PC-3 (cell line): Measurements from ENCODE around the gene RFPL1. TPM values are rescaled to one million over a fixed set of nuclear protein-coding genes. Genes with fewer than 3 reads are reported as not detected.

ENCODE experiments used
- ATAC-seq: fragments of 200-7000 bp; cut with Tn5 transposase; 2 replicates; pipeline ENCODE4 v1.9.1; 2020; ENCODE audit warnings: mild to moderate bottlenecking, moderate library complexity
- BruUV-seq: library from RNA; stranded (reverse); fragments of 400-500 nt; replicated peaks from 2 replicates; lab custom pipeline; 2021; lab: Mats Ljungman, UMichigan
- CTCF ChIA-PET: fragments of 300-600 bp; sonication (Branson Sonifier 250); formaldehyde crosslinking; loops from one replicate; lab custom pipeline; 2022; ENCODE audit warnings: antibody characterized with exemption; lab: Charles Lee
- POLR2A ChIA-PET: fragments of 300-600 bp; sonication (Branson Sonifier 250); formaldehyde crosslinking; loops from one replicate; lab custom pipeline; 2022; ENCODE audit warnings: antibody characterized with exemption; ENCODE audit not compliant: unreplicated experiment; lab: Charles Lee
- DNase-seq: peaks from one replicate; pipeline ENCODE4 v3.0.0-alpha.2; 2015
- H2AFZ ChIP-seq: fragments of 300-600 bp; sonication (generic); 2 replicates; pipeline ENCODE4 v1.6.0; 2016; ENCODE audit warnings: antibody characterized with exemption, low read length
- H3F3A ChIP-seq: fragments of 300-600 bp; sonication (generic); one replicate; pipeline ENCODE4 v1.6.0; 2017; ENCODE audit warnings: antibody characterized with exemption, low read length, control low read depth, mild to moderate bottlenecking; ENCODE audit not compliant: unreplicated experiment
- H3K27ac ChIP-seq: fragments of 300-600 bp; sonication (generic); 2 replicates; pipeline ENCODE4 v1.5.1; 2016; ENCODE audit warnings: mild to moderate bottlenecking, low read length
- H3K27me3 ChIP-seq: fragments of 300-600 bp; sonication (generic); 2 replicates; pipeline ENCODE4 v1.6.1; 2016; ENCODE audit warnings: low read length, mixed read lengths
- H3K36me3 ChIP-seq: fragments of 300-600 bp; sonication (generic); 2 replicates; pipeline ENCODE4 v1.6.1; 2016; ENCODE audit warnings: low read depth, mixed run types, low read length, mixed read lengths
- H3K4me1 ChIP-seq: fragments of 300-600 bp; sonication (generic); 2 replicates; pipeline ENCODE4 v1.5.1; 2016; ENCODE audit warnings: low read length; ENCODE audit not compliant: insufficient read depth
- H3K4me2 ChIP-seq: fragments of 300-600 bp; sonication (generic); 2 replicates; pipeline ENCODE4 v1.6.0; 2016; ENCODE audit warnings: low read length
- H3K4me3 ChIP-seq: fragments of 300-600 bp; sonication (generic); 2 replicates; pipeline ENCODE4 v1.5.1; 2016; ENCODE audit warnings: mild to moderate bottlenecking, low read length, mixed read lengths
- H3K79me2 ChIP-seq: fragments of 300-600 bp; sonication (generic); 2 replicates; pipeline ENCODE4 v1.6.1; 2017; ENCODE audit warnings: low read length, mixed read lengths
- H3K9ac ChIP-seq: fragments of 300-600 bp; sonication (generic); 2 replicates; pipeline ENCODE4 v1.6.0; 2016; ENCODE audit warnings: mild to moderate bottlenecking, low read length
- H3K9me2 ChIP-seq: fragments of 300-600 bp; sonication (generic); replicated peaks from 2 replicates; pipeline ENCODE4 v1.6.1; 2016; ENCODE audit warnings: mixed run types, low read length, mixed read lengths
- H3K9me3 ChIP-seq: fragments of 300-600 bp; sonication (generic); 2 replicates; pipeline ENCODE4 v1.6.1; 2016; ENCODE audit warnings: low read length, mixed read lengths
- H4K20me1 ChIP-seq: fragments of 300-600 bp; sonication (generic); 2 replicates; pipeline ENCODE4 v1.6.1; 2016; ENCODE audit warnings: low read length, mixed read lengths
- EZH2 ChIP-seq: fragments of 300-600 bp; sonication (generic); IDR thresholded peaks from one replicate; pipeline ENCODE4 v1.6.1; 2017; ENCODE audit warnings: antibody characterized with exemption, mild to moderate bottlenecking, low read length; ENCODE audit not compliant: unreplicated experiment
- EZH2phosphoT487 ChIP-seq: fragments of 300-600 bp; sonication (generic); IDR thresholded peaks from 2 replicates; pipeline ENCODE4 v1.6.1; 2018; ENCODE audit warnings: mild to moderate bottlenecking, antibody characterized with exemption, low read length, borderline replicate concordance
- intact Hi-C: fragments of 100-400 bp; cut with micrococcal nuclease; formaldehyde crosslinking; loops from 2 replicates; pipeline ENCODE4 v1.9.0; 2023
- total RNA-seq: library from RNA; depleted of rRNA; stranded (reverse); fragments of >200 nt; gene quantifications from 2 replicates; pipeline ENCODE4 v1.2.3, GENCODE V29; 2014
- TF ChIP-seq, protein P1 (sequence below): fragments of 300-600 bp; sonication (generic); conservative IDR thresholded peaks from 2 replicates; pipeline ENCODE4 v1.5.1; 2017; ENCODE audit warnings: antibody characterized with exemption, low read depth, mild to moderate bottlenecking, low read length

RFPL1 gene
- total RNA-seq, 1 experiment from 2014 or later, result not detected

DNA sequence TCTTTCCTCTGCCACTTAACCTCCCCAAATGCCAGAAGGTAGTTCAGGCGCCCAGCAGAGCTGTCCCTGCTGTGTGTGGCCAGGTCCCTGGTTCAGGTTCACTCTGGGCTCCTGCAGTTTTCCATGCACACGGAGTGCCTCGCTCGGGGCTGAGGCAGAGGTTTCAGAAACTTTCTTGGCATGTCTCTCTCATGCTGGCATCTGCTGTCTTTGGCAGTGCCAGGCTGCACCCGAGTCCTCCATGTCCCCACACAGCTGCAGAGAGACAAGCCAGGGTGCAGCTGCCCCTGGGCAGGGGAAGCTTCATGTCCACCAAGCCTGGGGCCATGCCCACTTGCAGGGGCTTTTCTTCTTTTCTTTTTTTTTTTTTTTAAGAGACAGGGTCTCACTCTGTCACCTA, 34.6 kb downstream of the RFPL1 start:
- no peaks in the 10 kb centered on the region for H3K36me3 ChIP-seq
- no peak overlapping the region for H3K4me2 ChIP-seq
- ATAC-seq (no peak), DNase-seq (no peak)
- ChIA-PET POLR2A (interaction anchor here (0.6 kb wide), 1 partner anchor 8 kb away, joined by 3 read pairs; no protein-coding TSS in a partner anchor), CTCF (no interaction called here)
- H3K79me2 ChIP-seq, result no peaks in the 10 kb centered on the region
- no peak for TF ChIP-seq EZH2phosphoT487
- TF ChIP-seq, protein P1, sequence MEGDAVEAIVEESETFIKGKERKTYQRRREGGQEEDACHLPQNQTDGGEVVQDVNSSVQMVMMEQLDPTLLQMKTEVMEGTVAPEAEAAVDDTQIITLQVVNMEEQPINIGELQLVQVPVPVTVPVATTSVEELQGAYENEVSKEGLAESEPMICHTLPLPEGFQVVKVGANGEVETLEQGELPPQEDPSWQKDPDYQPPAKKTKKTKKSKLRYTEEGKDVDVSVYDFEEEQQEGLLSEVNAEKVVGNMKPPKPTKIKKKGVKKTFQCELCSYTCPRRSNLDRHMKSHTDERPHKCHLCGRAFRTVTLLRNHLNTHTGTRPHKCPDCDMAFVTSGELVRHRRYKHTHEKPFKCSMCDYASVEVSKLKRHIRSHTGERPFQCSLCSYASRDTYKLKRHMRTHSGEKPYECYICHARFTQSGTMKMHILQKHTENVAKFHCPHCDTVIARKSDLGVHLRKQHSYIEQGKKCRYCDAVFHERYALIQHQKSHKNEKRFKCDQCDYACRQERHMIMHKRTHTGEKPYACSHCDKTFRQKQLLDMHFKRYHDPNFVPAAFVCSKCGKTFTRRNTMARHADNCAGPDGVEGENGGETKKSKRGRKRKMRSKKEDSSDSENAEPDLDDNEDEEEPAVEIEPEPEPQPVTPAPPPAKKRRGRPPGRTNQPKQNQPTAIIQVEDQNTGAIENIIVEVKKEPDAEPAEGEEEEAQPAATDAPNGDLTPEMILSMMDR, result no peak
- TF ChIP-seq EZH2, result no peak
- no peaks in the 10 kb centered on the region for H3K27me3 ChIP-seq
- H2AFZ ChIP-seq, result no peak overlapping the region
- H3K4me3 ChIP-seq, result no peak overlapping the region
- no TSS peak for BruUV-seq
- H3K9me3 ChIP-seq, result no peaks in the 10 kb centered on the region
- H3K9me2 ChIP-seq, result no peaks in the 10 kb centered on the region
- H3K27ac ChIP-seq, result no peak overlapping the region
- H3F3A ChIP-seq, result no peaks in the 10 kb centered on the region
- no peak overlapping the region for H3K9ac ChIP-seq
- no peaks in the 10 kb centered on the region for H4K20me1 ChIP-seq
- H3K4me1 ChIP-seq, result no peaks in the 10 kb centered on the region
- intact Hi-C loops, result no loop called here

DNA sequence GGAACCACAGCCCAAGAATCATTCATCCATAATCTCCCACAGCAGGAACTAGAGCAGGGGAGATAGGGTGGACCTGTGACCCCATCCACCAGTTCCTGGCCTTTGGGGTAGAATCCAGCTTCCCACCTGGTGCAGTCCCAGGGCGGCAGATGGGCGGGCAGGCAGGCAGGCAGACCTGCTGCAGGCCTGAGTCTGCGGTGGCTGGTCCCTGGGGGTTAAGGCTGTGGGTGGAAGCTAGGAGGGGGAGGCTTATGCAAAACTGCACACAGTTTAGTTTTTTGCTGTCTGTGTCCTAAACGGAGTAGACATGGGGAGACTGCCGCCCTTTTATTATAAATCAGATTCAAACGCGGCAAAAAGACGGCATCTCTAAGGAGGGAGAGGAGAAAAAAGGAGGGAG, 37.2 kb downstream of the RFPL1 start:
- H2AFZ ChIP-seq, result no peak overlapping the region

DNA sequence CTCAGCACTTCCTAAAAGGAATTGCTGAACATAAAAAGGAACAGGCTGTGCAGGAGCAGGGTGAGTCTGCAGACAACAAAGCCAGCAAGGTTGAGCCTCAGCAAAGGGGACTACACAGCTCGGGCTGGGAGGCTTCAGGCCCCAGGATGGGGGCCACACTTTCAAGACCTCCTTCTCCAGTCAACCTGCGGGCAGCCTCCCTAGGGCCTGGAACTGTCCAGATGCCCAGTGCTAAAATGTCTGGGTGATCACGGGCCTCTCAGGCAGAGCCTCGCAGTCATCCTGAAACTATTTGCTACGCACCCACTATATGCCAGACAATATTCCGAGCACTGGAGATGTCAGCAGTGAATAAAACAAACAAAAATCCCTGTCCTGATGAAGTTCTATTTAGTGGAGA, 37.7 kb downstream of the RFPL1 start:
- H3K4me2 ChIP-seq, result no peak overlapping the region
- H4K20me1 ChIP-seq, result no peaks in the 10 kb centered on the region
- H3K9me3 ChIP-seq, result no peaks in the 10 kb centered on the region
- ChIA-PET POLR2A (no interaction called here), CTCF (no interaction called here)
- H3K9me2 ChIP-seq, result no peaks in the 10 kb centered on the region
- DNase-seq, result no peak
- H3K79me2 ChIP-seq, result no peaks in the 10 kb centered on the region
- H3K27ac ChIP-seq, result no peak overlapping the region
- H3K27me3 ChIP-seq, result 0 out of 2 replicates have a peak, but pooled peaks cover 3% of the 10 kb centered on the region
- no peak for ATAC-seq
- H3K36me3 ChIP-seq, result no peaks in the 10 kb centered on the region
- H3F3A ChIP-seq, result no peaks in the 10 kb centered on the region
- BruUV-seq, result no TSS peak
- no peak for TF ChIP-seq EZH2
- TF ChIP-seq, protein P1, result no peak
- TF ChIP-seq EZH2phosphoT487, result no peak
- H3K4me1 ChIP-seq, result no peaks in the 10 kb centered on the region
- no peak overlapping the region for H3K4me3 ChIP-seq
- intact Hi-C loops, result no loop called here
- H2AFZ ChIP-seq, result no peak overlapping the region
- no peak overlapping the region for H3K9ac ChIP-seq

More for the DNA sequence above, 37.2 kb downstream of the RFPL1 start:
- no peaks in the 10 kb centered on the region for H3K36me3 ChIP-seq
- 0 out of 2 replicates have a peak, but pooled peaks cover 3% of the 10 kb centered on the region for H3K27me3 ChIP-seq
- no peaks in the 10 kb centered on the region for H3K9me3 ChIP-seq
- H3K4me1 ChIP-seq, result no peaks in the 10 kb centered on the region
- no peaks in the 10 kb centered on the region for H4K20me1 ChIP-seq
- no peak overlapping the region for H3K27ac ChIP-seq
- DNase-seq (no peak), ATAC-seq (no peak)
- POLR2A ChIA-PET, result no interaction called here
- intact Hi-C loops, result no loop called here
- H3K79me2 ChIP-seq, result no peaks in the 10 kb centered on the region
- H3K9ac ChIP-seq, result no peak overlapping the region
- BruUV-seq, result no TSS peak
- H3K4me2 ChIP-seq, result no peak overlapping the region
- H3F3A ChIP-seq, result no peaks in the 10 kb centered on the region
- H3K4me3 ChIP-seq, result no peak overlapping the region
- CTCF ChIA-PET, result no interaction called here
- H3K9me2 ChIP-seq, result no peaks in the 10 kb centered on the region
- TF ChIP-seq EZH2 (no peak), EZH2phosphoT487 (no peak)
- TF ChIP-seq, protein P1, result no peak
